Caco-2 (cell line): ENCODE data around the gene ENTR1. TPM values are rescaled to one million over a fixed set of nuclear protein-coding genes. Genes with fewer than 3 reads are reported as not detected.
A peak's percentile ranks its signal among the peaks of the same experiment; 100 is the strongest.

Source experiments
- Bru-seq: library from RNA; stranded (reverse); fragments of 400-500 nt; gene quantifications from one replicate; lab custom pipeline; 2021; lab: Mats Ljungman, UMichigan
- BruChase-seq, 2 experiments: library from RNA; stranded (reverse); fragments of 400-500 nt; gene quantifications; one replicate each; lab custom pipeline; 2021; lab: Mats Ljungman, UMichigan
- BruUV-seq: library from RNA; stranded (reverse); fragments of 400-500 nt; replicated peaks from 2 replicates; lab custom pipeline; 2021; lab: Mats Ljungman, UMichigan
- CTCF ChIA-PET: fragments of 300-600 bp; sonication (Branson Sonifier 250); formaldehyde crosslinking; loops from one replicate; lab custom pipeline; 2022; ENCODE audit warnings: antibody characterized with exemption; lab: Charles Lee
- POLR2A ChIA-PET: fragments of 300-600 bp; sonication (Branson Sonifier 250); formaldehyde crosslinking; loops from one replicate; lab custom pipeline; 2022; ENCODE audit warnings: antibody characterized with exemption; lab: Charles Lee
- DNase-seq, 2 experiments: peaks; one replicate each; pipeline versions ENCODE4 v3.0.0 to v3.0.0-alpha.2; 2020 to 2022
- H3K27me3 ChIP-seq: replicated peaks from 2 replicates; pipeline ENCODE4 v1.6.0; 2011; ENCODE audit warnings: low read length; ENCODE audit not compliant: control insufficient read depth, insufficient read depth
- H3K36me3 ChIP-seq: 2 replicates; pipeline ENCODE4 v1.5.1; 2011; ENCODE audit warnings: low read length; ENCODE audit not compliant: control insufficient read depth, insufficient read depth
- H3K4me1 ChIP-seq: fragments of 250-450 bp; sonication (Bioruptor Pico); 2 replicates; pipeline ENCODE4 v1.5.1; 2020; ENCODE audit warnings: mild to moderate bottlenecking
- H3K4me3 ChIP-seq: 2 replicates; pipeline ENCODE4 v1.5.1; 2011; ENCODE audit warnings: low read depth, mild to moderate bottlenecking, control low read depth, low read length
- H3K9me3 ChIP-seq: fragments of 250-450 bp; sonication (Bioruptor Pico); 2 replicates; pipeline ENCODE4 v1.5.1; 2020; ENCODE audit warnings: mild to moderate bottlenecking, moderate library complexity
- H3K27ac Mint-ChIP-seq: one replicate; pipeline ENCODE4 v1.8.0; 2022; ENCODE audit warnings: mixed read lengths; ENCODE audit not compliant: unreplicated experiment
- H3K27me3 Mint-ChIP-seq: one replicate; pipeline ENCODE4 v1.8.0; 2022; ENCODE audit warnings: mixed read lengths; ENCODE audit not compliant: insufficient read depth, unreplicated experiment
- H3K36me3 Mint-ChIP-seq: one replicate; pipeline ENCODE4 v1.8.0; 2022; ENCODE audit warnings: mild to moderate bottlenecking, mixed read lengths; ENCODE audit not compliant: insufficient read depth, unreplicated experiment
- H3K4me1 Mint-ChIP-seq: one replicate; pipeline ENCODE4 v1.8.0; 2022; ENCODE audit warnings: low read depth, mixed read lengths; ENCODE audit not compliant: unreplicated experiment
- H3K4me3 Mint-ChIP-seq: one replicate; pipeline ENCODE4 v1.8.0; 2022; ENCODE audit warnings: mild to moderate bottlenecking, moderate library complexity, mixed read lengths; ENCODE audit not compliant: unreplicated experiment
- H3K9me3 Mint-ChIP-seq: one replicate; pipeline ENCODE4 v1.8.0; 2022; ENCODE audit warnings: mixed read lengths; ENCODE audit not compliant: unreplicated experiment
- CTCF ChIP-seq, 2 experiments: fragments of 200-600 bp in 1 of 2; IDR thresholded peaks; 1 replicate in 1 of 2; 2 replicates in 1 of 2; pipeline versions ENCODE4 v1.5.1 to v1.8.0; 2011 to 2022; ENCODE audit warnings: antibody characterized with exemption in 1 of 2, control low read depth in 1 of 2, inconsistent platforms in 1 of 2, low read depth in 1 of 2, low read length in 1 of 2, mild to moderate bottlenecking in 1 of 2, moderate library complexity in 1 of 2; ENCODE audit not compliant: insufficient read depth in 1 of 2, severe bottlenecking in 1 of 2, unreplicated experiment in 1 of 2
- intact Hi-C: fragments of 100-400 bp; cut with micrococcal nuclease; formaldehyde crosslinking; loops from one replicate; pipeline ENCODE4 v1.10.0; 2022; ENCODE audit not compliant: unreplicated experiment
- long read RNA-seq: library from polyadenylated mRNA; stranded (forward); transcript quantifications from one replicate; pipeline ENCODE4 v2.0.0, GENCODE V29; 2022
- total RNA-seq: library from RNA; stranded (reverse); gene quantifications from 2 replicates; pipeline ENCODE4 v1.2.3, GENCODE V29; 2022

The ENTR1 gene, protein sequence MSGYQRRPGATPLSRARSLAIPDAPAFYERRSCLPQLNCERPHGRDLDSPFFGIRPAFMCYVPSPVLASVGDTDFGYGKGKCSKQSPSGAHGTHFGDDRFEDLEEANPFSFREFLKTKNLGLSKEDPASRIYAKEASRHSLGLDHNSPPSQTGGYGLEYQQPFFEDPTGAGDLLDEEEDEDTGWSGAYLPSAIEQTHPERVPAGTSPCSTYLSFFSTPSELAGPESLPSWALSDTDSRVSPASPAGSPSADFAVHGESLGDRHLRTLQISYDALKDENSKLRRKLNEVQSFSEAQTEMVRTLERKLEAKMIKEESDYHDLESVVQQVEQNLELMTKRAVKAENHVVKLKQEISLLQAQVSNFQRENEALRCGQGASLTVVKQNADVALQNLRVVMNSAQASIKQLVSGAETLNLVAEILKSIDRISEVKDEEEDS
- total RNA-seq (85.2 and 92.6 TPM in 2 replicates), Bru-seq, nascent RNA (percentile 74 among the genes with signal in this experiment), BruChase-seq, experiment 1, labeled RNA remaining after a 2-hour chase (percentile 89 among the genes with signal in this experiment), BruChase-seq, experiment 2, labeled RNA remaining after a 6-hour chase (percentile 92 among the genes with signal in this experiment)
- long read RNA-seq, transcript ENTR1-202 (10 exons, 2,304 nt) = minor isoform, 5 of 83 reads
- long read RNA-seq, transcript ENTR1-204 (8 exons, 2,129 nt) = major isoform, 21 of 83 reads
- long read RNA-seq, transcript ENTR1-201 (9 exons, 2,314 nt) = minor isoform, 17 of 83 reads
- long read RNA-seq, partial matches to known transcripts = 18 of 83 reads
- long read RNA-seq, other reads (novel, unspliced or antisense) = 19 of 83 reads

- H3K27me3 ChIP-seq = no peaks in the 10 kb centered on the region
- H3K36me3 ChIP-seq = peaks cover 9% of the 10 kb centered on the region
- H3K4me1 ChIP-seq = peaks cover 12% of the 10 kb centered on the region
- peaks cover 16% of the 10 kb centered on the region for H3K4me1 Mint-ChIP-seq
- no TSS peak for BruUV-seq
- CTCF ChIA-PET = interaction anchor here (1.2 kb wide), 2 partner anchors 48 to 57 kb away, joined by 3 to 5 read pairs; no protein-coding TSS in a partner anchor
- H3K36me3 Mint-ChIP-seq = peaks cover 79% of the 10 kb centered on the region
- POLR2A ChIA-PET = interaction anchor here (1.3 kb wide), 1 partner anchor 10 kb away, joined by 4 read pairs; no protein-coding TSS in a partner anchor
- no peaks in the 10 kb centered on the region for H3K27me3 Mint-ChIP-seq
- peak; percentile 92 to 94 for DNase-seq
- H3K9me3 Mint-ChIP-seq = no peaks in the 10 kb centered on the region
- intact Hi-C loops = no loop called here
- H3K27ac Mint-ChIP-seq = peak within 1 kb of the TSS; percentile 85
- no peak for TF ChIP-seq CTCF (IDR thresholded peaks at IDR 0.05; ENCODE audit: insufficient read depth in 1 of 2, low read depth in 1 of 2, low read length in 1 of 2, severe bottlenecking in 1 of 2, unreplicated experiment in 1 of 2)
- peak within 1 kb of the TSS; percentile 81 for H3K4me3 ChIP-seq
- peak within 1 kb of the TSS; percentile 76 for H3K4me3 Mint-ChIP-seq
- H3K9me3 ChIP-seq = no peaks in the 10 kb centered on the region
Observed at GRCh38 chr9:136410500-136411287, at the start of gene ENTR1, which contains the start of gene PMPCA. Gene ENTR1 (minus strand): TSS chr9:136410614. CDS start chr9:136410397, 217 bp downstream. Gene PMPCA (plus strand): TSS chr9:136410658. CDS start chr9:136410669, 11 bp downstream.

GRCh38 chr9:136459425-136459824 is 49.0 kb upstream of the ENTR1 start:
- DNase-seq = no peak
- Mint-ChIP-seq H3K27ac (no peak overlapping the region), H3K4me3 (no peak overlapping the region), H3K4me1 (no peaks in the 10 kb centered on the region), H3K27me3 (no peaks in the 10 kb centered on the region), H3K9me3 (no peaks in the 10 kb centered on the region), H3K36me3 (peaks cover 93% of the 10 kb centered on the region)
- TF ChIP-seq CTCF (IDR thresholded peaks at IDR 0.05; ENCODE audit: insufficient read depth in 1 of 2, low read depth in 1 of 2, low read length in 1 of 2, severe bottlenecking in 1 of 2, unreplicated experiment in 1 of 2) = no peak
- no peak overlapping the region for H3K4me3 ChIP-seq
- H3K27me3 ChIP-seq = no peaks in the 10 kb centered on the region
- POLR2A ChIA-PET = no interaction called here
- CTCF ChIA-PET = no interaction called here
- peaks cover 3% of the 10 kb centered on the region for H3K36me3 ChIP-seq
- BruUV-seq = no TSS peak
- intact Hi-C loops = no loop called here
- no peaks in the 10 kb centered on the region for H3K9me3 ChIP-seq
- H3K4me1 ChIP-seq = no peaks in the 10 kb centered on the region
